ENCODE measurements around the gene YJU2.

Gene YJU2

DNA sequence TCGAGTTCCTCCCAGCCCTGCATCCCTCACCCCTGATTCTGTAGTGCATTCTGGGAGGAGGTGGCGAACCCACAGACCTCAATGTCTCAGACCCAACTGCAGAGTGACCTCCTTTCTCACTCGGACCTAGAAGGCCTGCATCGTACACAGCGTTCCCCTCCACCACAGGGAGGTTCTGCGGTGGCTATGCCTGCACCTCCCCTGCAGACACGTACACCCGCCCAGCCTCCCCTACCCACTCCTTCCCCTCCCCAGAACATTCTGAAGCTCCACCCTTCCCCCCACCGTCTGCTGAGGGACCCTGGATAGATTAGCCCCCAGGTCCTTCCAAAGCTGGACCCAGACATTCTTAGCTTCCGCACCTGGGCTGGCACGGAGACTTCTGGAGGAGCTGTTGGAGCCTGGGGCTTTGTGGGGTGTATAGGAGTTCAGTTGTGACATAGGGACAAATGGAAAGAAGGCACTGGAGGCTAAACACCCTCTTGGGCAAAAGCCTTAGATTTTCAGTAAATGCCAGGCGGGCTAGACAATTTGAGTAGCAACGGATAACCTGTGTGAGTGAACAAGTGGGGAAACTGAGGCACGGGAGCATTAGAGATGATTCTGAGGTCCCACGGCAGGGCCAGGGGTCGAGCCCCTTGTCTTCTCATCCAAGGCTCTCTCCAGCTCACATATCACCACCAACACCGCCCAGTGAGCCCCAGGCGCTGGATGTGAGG, 57.1 kb downstream of the YJU2 start:
- no peak for TF ChIP-seq CTCF (IDR thresholded peaks at IDR 0.05; ENCODE audit: insufficient read depth, low read depth, low read length, missing control alignments)
- no peak overlapping the region for H3K4me3 ChIP-seq (ENCODE audit: low read depth, low read length)
- no peak for DNase-seq (ENCODE audit: low read depth)

GRCh38 chr19:4304538-4305256, 57.8 kb downstream of the YJU2 start, which contains the start of gene FSD1:
Gene FSD1 (plus strand): TSS chr19:4304598. CDS start chr19:4304747, 149 bp downstream.
- no peak for TF ChIP-seq CTCF (IDR thresholded peaks at IDR 0.05; ENCODE audit: insufficient read depth, low read depth, low read length, missing control alignments)
- DNase-seq (ENCODE audit: low read depth): peak; percentile 70
- H3K4me3 ChIP-seq (ENCODE audit: low read depth, low read length): no peak within 1 kb of the TSS

- no peak overlapping the region for H3K4me3 ChIP-seq (ENCODE audit: low read depth, low read length)
- no peak for DNase-seq (ENCODE audit: low read depth)
- TF ChIP-seq CTCF (IDR thresholded peaks at IDR 0.05; ENCODE audit: insufficient read depth, low read depth, low read length, missing control alignments): no peak
These were observed 58.4 kb downstream of the YJU2 start for GRCh38 chr19:4305257-4305612.

DNA sequence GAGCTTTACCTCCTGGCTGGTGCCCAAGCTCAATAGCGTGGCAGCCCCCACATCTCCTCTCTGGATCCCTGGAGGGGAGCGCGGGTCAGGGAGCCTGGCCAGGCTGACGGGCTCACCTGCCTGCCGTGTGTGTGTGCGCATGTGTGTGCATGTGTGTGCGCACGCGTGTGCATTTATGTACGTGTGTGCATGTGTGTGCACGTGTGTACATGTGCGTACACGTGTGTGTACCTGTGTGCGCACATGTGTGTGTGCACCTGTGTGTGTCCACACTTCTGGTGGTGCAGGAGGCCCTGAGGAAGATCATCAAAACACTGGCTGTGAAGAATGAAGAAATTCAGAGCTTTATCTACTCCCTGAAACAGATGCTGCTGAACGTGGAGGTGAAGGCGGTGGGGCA, 58.8 kb downstream of the YJU2 start:
- no peak for DNase-seq (ENCODE audit: low read depth)
- no peak overlapping the region for H3K4me3 ChIP-seq (ENCODE audit: low read depth, low read length)
- no peak for TF ChIP-seq CTCF (IDR thresholded peaks at IDR 0.05; ENCODE audit: insufficient read depth, low read depth, low read length, missing control alignments)

DNA sequence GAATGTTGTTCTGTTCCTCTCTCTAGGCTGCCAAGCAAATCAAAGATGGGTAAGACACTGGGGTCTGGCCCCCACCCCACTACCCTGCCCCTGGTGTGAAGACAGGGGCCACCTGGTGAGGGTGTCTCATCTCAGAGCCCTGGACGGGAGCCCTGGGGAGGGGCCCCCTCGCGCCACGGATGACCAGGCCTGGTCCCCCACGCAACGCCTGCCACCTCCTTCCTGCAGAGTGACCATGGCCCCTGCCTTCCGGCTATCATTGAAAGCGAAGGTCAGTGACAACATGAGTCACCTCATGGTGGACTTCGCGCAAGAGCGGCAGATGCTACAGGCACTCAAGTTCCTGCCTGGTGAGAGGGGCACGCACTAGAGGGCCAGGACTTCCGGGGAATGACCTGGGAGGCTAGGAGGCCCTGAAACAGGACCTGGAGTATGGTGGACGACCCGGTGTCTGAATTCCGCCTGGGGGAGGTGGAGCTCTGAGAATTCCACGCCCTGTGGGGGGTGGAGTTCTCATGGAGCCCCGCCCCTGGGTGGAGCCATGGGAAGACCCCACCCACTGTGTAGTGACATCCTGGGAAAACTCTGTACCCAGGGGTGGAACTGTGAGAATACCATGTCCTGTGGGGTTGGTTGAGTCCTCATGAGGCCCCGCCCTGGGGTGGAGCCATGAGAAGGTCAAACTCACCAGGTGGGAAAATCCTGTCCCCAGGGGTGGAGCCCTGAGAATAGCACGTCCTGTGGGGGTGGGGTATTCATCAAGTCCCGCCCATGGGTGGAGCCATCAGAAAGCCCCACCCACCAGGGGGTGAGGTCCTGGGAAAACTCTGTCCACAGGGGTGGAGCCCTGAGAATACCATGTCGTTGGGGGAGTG, 63.6 kb downstream of the YJU2 start:
- TF ChIP-seq CTCF (IDR thresholded peaks at IDR 0.05; ENCODE audit: insufficient read depth, low read depth, low read length, missing control alignments): no peak
- DNase-seq (ENCODE audit: low read depth): no peak
- no peak overlapping the region for H3K4me3 ChIP-seq (ENCODE audit: low read depth, low read length)

DNA sequence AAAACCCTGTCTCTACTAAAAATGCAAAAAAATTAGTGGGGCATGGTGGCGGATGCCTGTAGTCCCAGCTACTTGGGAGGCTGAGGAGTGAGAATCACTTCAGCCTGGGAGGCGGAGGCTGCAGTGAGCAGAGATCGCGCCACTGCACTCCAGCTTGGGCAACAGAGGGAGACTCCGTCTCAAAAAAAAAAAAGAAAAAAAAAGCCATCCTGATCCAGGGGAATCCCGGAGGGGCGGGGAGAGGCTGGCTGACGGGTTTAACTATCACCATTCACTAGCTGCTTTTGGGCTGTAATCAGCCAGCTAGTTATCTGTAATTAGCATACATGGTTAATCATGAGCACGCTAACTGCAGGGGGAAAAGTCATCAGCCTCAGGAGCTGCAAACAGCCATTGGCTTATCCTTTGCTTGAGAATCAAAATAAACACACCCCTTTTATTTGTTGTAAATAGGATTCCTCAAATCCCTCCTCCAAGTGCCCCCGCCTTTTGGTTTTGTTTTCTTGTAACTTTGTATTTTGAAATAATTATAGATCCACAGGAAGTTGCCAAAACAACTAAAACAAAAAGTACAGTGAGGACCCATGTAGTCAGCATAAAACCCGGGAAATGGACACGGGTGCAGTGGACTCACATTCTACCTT, 67.1 kb downstream of the YJU2 start:
- H3K4me3 ChIP-seq (ENCODE audit: low read depth, low read length): no peak overlapping the region
- no peak for DNase-seq (ENCODE audit: low read depth)
- no peak for TF ChIP-seq CTCF (IDR thresholded peaks at IDR 0.05; ENCODE audit: insufficient read depth, low read depth, low read length, missing control alignments)

Measured in GM12865 (cell line).